Breast epithelium (tissue), 4 donors: Measurements from ENCODE around the gene ATXN7L1. TPM values are rescaled to one million over a fixed set of nuclear protein-coding genes. Genes with fewer than 3 reads are reported as not detected.

ENCODE experiments used
- DNase-seq, 2 donors: peaks; one replicate each; pipeline ENCODE4 v3.0.0-alpha.2; 2019; ENCODE audit warnings: low spot score in 2 of 2
- H3K27ac ChIP-seq, 2 donors: fragments of 200-600 bp; sonication (generic) in 1 of 2; one replicate each; pipeline ENCODE4 v1.5.1; 2016 to 2019; ENCODE audit warnings: mild to moderate bottlenecking in 1 of 2
- H3K27me3 ChIP-seq, 2 donors: fragments of 200-600 bp; sonication (generic) in 1 of 2; one replicate each; pipeline versions ENCODE4 v1.5.1 to v1.6.0; 2017 to 2019; ENCODE audit warnings: control low read depth in 1 of 2, mild to moderate bottlenecking in 1 of 2
- H3K36me3 ChIP-seq: fragments of 200-600 bp; one replicate; pipeline ENCODE4 v1.5.1; 2019
- H3K4me1 ChIP-seq, 2 donors: fragments of 200-600 bp; sonication (generic); one replicate each; pipeline ENCODE4 v1.5.1; 2016 to 2019; ENCODE audit warnings: control low read depth in 1 of 2
- H3K4me3 ChIP-seq, 3 donors: fragments of 200-600 bp; sonication (generic); 1 replicate in 2 of 3; 2 replicates in 1 of 3; pipeline ENCODE4 v1.5.1; 2016 to 2019; ENCODE audit warnings: mild to moderate bottlenecking in 3 of 3, moderate library complexity in 2 of 3
- H3K9me3 ChIP-seq, 2 donors: fragments of 200-600 bp; sonication (generic) in 1 of 2; one replicate each; pipeline ENCODE4 v1.5.1; 2016 to 2019; ENCODE audit warnings: control low read depth in 1 of 2
- POLR2A ChIP-seq: fragments of 450-650 bp; IDR thresholded peaks from one replicate; pipeline ENCODE4 v1.6.1; 2016; ENCODE audit warnings: antibody characterized with exemption, mild to moderate bottlenecking, moderate library complexity
- POLR2AphosphoS5 ChIP-seq, 3 donors: sonication (generic); formaldehyde crosslinking; IDR thresholded peaks; one replicate each; pipeline ENCODE4 v1.6.1; 2017; ENCODE audit warnings: antibody characterized with exemption in 3 of 3
- intact Hi-C: fragments of 100-400 bp; cut with DNase I; formaldehyde crosslinking; loops from one replicate; pipeline ENCODE4 v1.15.1; 2023; ENCODE audit warnings: low total_unique reads
- total RNA-seq, 3 donors: library from RNA; depleted of rRNA; stranded (reverse); fragments of >200 nt; gene quantifications; one replicate each; pipeline ENCODE4 v1.1.0, GENCODE V29; 2016
- TF ChIP-seq, protein P1 (sequence below), 3 donors: fragments of 450-650 bp; IDR thresholded peaks; one replicate each; pipeline ENCODE4 v1.5.1; 2016 to 2017; ENCODE audit warnings: antibody characterized with exemption in 3 of 3, mild to moderate bottlenecking in 3 of 3, moderate library complexity in 3 of 3

Gene ATXN7L1
- total RNA-seq, 3 donors from 2014 or later: 10.7 to 18.4 (median 12.5) TPM

DNA sequence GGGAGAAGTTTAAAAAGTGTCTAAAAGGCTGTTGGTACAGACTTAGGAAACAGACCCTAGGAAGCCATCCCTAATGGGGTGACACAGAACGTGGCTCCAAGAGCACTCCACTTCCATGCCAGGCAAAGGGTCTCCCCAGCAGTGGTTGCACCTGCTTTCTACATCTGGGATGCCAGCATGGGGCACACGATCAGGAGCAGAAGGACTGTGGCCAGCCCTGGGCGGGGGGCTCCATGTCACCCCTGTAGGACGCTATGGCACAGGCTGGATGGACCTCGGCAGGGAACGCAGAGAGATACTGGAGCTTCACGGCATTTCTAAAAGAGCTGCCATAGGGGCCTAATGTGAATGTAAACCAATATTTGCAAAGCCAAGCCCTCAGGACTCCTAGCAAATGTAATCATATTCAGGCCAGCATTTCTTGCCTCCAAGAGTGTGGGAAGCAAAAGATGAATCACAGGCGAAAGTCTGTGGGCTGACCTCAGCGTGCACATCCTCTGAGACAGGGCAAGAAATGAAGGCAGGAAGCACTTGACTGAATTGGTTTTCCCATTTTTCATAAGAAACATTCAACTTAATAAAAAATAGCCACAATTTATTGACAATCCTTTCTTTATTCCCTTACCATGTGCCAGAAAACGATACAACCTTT, 93.9 kb downstream of the ATXN7L1 start:
- no peaks in the 10 kb centered on the region for H3K27me3 ChIP-seq
- no peak overlapping the region for H3K27ac ChIP-seq
- no peaks in the 10 kb centered on the region for H3K36me3 ChIP-seq
- intact Hi-C loops: no loop called here
- no peak overlapping the region for H3K4me3 ChIP-seq
- H3K4me1 ChIP-seq: no peaks in the 10 kb centered on the region
- no peaks in the 10 kb centered on the region for H3K9me3 ChIP-seq
- TF ChIP-seq, protein P1, sequence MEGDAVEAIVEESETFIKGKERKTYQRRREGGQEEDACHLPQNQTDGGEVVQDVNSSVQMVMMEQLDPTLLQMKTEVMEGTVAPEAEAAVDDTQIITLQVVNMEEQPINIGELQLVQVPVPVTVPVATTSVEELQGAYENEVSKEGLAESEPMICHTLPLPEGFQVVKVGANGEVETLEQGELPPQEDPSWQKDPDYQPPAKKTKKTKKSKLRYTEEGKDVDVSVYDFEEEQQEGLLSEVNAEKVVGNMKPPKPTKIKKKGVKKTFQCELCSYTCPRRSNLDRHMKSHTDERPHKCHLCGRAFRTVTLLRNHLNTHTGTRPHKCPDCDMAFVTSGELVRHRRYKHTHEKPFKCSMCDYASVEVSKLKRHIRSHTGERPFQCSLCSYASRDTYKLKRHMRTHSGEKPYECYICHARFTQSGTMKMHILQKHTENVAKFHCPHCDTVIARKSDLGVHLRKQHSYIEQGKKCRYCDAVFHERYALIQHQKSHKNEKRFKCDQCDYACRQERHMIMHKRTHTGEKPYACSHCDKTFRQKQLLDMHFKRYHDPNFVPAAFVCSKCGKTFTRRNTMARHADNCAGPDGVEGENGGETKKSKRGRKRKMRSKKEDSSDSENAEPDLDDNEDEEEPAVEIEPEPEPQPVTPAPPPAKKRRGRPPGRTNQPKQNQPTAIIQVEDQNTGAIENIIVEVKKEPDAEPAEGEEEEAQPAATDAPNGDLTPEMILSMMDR (IDR thresholded peaks at IDR 0.05): no peak
- TF ChIP-seq POLR2A (no peak), POLR2AphosphoS5 (IDR thresholded peaks at IDR 0.05) (no peak)
- no peak for DNase-seq

DNA sequence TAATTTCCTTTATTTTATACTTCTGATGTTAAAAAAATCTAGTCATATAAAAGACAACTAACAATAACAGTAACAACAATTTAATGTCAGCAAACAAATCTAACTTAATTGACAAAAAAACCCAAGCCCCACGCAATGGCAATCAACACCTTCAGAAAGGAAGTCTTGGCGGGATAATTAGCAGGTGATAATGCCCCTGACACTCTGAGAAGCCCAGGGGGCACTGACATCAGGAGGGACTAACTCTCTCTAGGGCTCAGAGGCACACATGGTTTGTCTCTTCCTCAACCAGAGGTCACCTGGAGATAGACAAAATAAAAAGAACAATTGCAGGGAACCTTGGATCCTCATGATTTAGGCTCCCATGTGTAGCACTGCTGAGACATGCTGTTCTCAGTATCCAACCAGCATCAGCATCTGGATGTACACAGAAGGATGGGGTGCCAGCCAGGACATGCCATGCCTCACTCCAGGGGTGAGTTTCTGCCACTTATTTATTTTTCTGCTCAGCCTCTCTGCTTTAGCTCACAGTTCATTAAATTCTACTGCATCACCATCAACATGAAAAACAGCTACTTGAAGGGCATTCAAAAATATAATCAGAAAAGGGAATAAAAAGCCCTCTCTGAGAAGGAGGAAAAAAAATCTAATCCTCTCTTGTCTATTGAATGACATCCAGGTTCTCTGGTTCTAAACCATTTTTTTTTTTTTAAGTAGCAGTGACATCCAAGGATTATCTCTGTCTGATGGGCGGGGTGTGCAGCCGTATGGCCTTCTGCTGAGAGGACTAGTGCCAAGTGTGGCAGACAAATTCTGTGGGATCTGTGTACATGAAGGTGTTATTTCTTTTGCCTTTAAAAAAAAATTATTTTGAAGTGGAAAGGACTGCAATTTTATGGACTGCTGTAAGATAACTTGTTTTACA, 96.3 kb downstream of the ATXN7L1 start:
- H3K4me1 ChIP-seq: no peaks in the 10 kb centered on the region
- intact Hi-C loops: no loop called here

DNA sequence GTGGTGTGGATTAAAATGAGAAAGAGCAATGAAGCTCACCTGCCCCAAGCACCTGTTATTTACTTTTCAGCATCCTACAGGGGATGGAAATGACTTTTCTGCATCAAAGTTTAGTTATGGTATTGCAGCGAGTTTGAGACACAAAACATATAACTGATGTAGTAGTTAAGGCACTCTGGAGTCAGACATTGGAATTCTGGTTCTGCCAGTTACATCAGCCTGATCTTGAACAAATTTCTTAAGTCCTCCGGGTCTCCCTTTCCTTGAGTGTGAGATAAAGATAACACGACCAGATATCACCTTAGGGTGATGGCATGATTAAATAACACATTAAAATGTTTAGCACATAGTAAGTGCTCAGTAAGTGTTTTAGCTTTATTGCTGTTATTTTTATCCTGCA, 97.4 kb downstream of the ATXN7L1 start:
- H3K36me3 ChIP-seq: no peaks in the 10 kb centered on the region
- no peak overlapping the region for H3K4me3 ChIP-seq
- H3K27me3 ChIP-seq: no peaks in the 10 kb centered on the region
- no peak for TF ChIP-seq POLR2A
- TF ChIP-seq POLR2AphosphoS5 (IDR thresholded peaks at IDR 0.05): no peak
- TF ChIP-seq, protein P1 (IDR thresholded peaks at IDR 0.05): no peak
- no peak overlapping the region for H3K27ac ChIP-seq
- DNase-seq: no peak
- no peaks in the 10 kb centered on the region for H3K4me1 ChIP-seq
- no peaks in the 10 kb centered on the region for H3K9me3 ChIP-seq
- intact Hi-C loops: no loop called here

More for the DNA sequence above, 96.3 kb downstream of the ATXN7L1 start:
- H3K9me3 ChIP-seq: no peaks in the 10 kb centered on the region
- no peaks in the 10 kb centered on the region for H3K27me3 ChIP-seq
- no peak for TF ChIP-seq POLR2AphosphoS5 (IDR thresholded peaks at IDR 0.05)
- TF ChIP-seq, protein P1 (IDR thresholded peaks at IDR 0.05): no peak
- TF ChIP-seq POLR2A: no peak
- H3K4me3 ChIP-seq: no peak overlapping the region
- H3K36me3 ChIP-seq: no peaks in the 10 kb centered on the region
- no peak overlapping the region for H3K27ac ChIP-seq
- DNase-seq: no peak

DNA sequence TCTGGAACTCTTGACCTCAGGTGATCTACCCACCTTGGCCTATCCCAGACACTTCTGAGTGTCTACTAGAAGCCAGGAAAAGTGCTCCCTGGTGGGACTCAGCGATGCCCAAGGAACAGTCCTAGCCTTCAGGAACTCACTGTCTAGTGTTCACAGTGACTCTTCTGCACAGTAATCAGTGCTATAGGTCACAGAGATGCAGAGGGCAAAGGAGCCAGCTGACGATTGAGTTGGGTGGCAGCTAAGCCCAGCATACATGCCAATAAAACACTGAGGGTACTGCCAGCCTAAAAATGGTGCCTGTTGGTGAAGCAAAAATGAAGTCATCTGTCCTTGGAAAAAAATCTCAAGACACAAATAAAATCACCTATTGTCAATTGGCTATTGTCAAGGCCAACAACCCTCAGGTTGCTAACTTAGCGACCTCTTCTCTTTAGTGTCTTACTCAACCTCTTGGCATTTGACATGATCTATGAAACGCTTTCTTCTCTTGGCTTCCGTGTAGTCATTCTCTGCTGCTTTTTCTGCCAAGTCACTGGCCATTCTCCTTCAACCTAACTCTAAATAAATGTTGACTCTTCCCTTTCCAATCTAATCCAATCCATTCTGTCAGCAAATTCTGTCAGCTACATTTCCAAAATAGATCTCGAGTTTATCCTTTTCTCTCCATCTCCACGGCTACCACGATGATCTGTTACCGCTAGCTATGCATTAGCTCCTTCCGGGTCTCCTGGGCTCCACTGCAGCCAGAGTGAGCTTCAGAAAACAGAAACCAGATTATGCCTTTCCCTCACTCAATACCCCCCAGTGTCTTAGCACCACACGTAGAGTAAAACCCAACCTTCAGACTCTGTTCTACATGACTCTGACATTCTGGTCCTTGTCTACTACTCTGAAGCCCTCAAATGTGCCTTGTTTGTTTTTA, 99.2 kb downstream of the ATXN7L1 start:
- intact Hi-C loops: no loop called here
- no peak overlapping the region for H3K4me3 ChIP-seq
- DNase-seq: no peak
- no peaks in the 10 kb centered on the region for H3K36me3 ChIP-seq
- H3K27me3 ChIP-seq: no peaks in the 10 kb centered on the region
- H3K27ac ChIP-seq: peak overlapping the region in 1 of 2 donors; percentile 37
- TF ChIP-seq POLR2AphosphoS5 (IDR thresholded peaks at IDR 0.05) (no peak), POLR2A (no peak)
- TF ChIP-seq, protein P1 (IDR thresholded peaks at IDR 0.05): no peak
- no peaks in the 10 kb centered on the region for H3K9me3 ChIP-seq
- H3K4me1 ChIP-seq: no peaks in the 10 kb centered on the region
